GM15510 (cell line): Measurements from ENCODE around the gene ELOVL1.

Experiments used
- POLR2A ChIP-seq: IDR thresholded peaks from 3 replicates; pipeline ENCODE4 v1.6.1; 2011; ENCODE audit warnings: borderline replicate concordance; ENCODE audit not compliant: insufficient read length; ENCODE audit errors: extremely low read depth

The ELOVL1 gene

DNA sequence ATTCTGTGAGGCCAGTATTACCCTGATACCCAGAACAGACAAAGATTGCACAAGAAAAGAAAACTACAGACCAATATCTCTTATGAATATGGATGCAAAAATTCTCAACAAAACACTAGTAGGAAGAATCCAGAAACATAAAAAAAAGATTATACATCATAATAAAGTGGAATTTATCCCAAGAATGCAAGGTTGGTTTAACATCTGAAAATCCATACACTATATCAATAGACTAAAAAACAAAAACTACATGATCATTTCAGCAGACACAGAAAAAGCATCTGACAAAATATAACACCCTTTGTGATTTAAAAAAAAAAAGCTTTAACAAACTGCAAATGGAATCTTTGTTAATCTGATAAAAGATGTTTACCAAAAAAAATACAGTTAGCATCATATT, 42.4 kb downstream of the ELOVL1 start:
- no peak for TF ChIP-seq POLR2A

DNA sequence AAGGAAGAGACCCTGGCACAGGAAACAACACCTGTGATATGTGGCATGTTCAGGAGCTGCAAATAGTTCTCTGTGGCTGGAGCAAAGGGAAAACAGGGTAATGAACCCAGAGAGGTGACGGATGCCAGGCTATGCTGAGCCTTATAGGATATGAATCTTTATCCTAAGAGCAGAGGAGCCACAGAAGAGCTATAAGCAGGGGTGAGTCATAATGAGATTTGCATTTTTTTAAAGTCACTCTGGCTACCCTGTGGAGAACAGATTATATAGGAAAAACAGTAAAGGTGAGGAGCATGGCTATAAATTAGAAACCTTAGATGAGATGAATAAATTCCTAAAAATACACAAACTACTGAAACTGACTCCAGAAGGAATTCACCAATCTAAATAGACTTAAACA, 43.0 kb downstream of the ELOVL1 start:
- TF ChIP-seq POLR2A = no peak

DNA sequence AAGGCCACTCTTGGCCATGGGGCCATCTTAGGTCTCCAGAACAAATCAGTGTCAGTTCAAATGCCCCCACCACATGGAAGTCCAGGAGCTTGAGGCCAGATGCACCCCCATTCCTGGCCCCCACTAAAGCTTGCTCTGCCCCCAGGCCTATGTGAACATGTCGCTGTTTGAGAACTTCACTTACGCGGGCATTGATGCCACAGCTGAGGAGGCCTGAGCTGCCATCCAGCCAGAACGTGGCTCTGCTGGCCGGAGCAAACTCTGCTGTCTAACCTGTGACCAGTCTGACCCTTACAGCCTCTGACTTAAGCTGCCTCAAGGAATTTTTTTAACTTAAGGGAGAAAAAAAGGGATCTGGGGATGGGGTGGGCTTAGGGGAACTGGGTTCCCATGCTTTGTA, 45.3 kb downstream of the ELOVL1 start:
- no peak for TF ChIP-seq POLR2A

DNA sequence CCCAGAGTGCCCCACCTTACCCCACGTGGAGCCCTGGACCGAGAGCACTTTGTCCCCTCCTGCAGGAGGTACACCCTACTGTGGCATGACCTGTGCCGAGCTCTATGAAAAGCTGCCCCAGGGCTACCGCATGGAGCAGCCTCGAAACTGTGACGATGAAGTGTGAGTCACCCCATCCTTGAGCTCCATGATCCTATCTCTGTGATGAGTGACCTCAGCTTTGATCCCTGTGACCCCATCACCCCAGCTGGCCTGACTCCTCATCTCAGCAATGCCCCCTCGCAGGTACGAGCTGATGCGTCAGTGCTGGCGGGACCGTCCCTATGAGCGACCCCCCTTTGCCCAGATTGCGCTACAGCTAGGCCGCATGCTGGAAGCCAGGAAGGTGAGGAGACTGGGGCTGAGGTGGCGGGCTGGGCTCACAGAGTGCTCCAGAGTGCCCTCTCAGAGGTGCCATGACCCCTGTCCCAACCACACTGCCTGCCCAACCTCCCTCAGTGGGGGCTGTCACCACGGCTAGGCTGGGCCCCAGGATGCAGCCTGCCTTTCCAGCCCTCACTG, 46.4 kb downstream of the ELOVL1 start:
- no peak for TF ChIP-seq POLR2A

DNA sequence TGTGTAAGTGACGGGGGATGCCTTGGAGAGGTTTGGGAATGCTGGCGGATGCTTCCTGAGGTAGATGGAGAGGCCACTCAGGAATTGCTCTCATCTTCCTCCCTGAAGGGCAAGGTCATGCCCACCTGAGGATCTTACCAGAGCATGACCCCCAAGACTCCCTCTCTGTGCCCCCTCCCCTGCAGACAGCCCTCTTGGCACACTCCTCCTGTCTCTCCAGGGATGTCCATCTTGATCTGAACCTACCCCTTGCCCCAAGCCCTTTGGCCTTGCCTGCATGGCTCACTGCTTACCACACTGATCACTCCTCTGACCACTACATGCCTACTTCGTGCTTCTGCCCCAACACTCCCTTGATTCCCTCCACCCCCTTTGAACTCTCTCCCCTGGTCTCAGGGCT, 48.0 kb downstream of the ELOVL1 start:
- TF ChIP-seq POLR2A = no peak

DNA sequence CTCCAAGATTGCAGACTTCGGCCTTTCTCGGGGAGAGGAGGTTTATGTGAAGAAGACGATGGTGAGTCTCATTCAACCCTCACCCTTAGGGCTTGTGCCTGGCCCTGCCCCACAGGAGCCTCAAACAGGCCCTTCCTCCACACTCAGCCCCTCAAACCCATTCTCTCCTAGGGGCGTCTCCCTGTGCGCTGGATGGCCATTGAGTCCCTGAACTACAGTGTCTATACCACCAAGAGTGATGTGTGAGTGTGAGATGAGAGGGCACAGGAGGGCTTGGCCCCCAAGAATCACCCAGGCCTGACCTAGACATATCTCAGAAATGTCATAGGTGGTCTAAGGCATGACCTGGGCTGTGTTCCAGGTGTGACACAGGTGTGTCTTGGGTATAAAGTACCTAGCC, 48.5 kb downstream of the ELOVL1 start:
- no peak for TF ChIP-seq POLR2A

DNA sequence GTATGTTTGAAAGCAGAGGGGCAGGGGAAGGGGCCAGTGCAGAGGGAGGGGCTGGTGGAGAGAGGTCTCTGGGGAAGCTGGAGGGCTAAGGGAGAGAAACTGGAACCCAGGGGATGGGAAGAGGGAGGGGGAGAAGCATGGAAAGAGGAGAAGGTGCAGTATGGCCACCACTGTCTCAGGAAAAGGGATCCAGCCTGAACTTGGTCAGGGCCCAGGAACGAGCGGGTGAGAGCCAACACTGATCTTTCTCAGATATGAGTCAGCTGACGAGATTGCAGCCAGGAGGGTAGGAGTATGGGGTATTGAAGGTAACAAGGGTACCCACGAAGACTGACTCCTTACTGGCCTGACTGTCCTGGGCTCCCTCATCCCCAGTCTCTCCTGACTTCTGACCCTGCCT, 49.0 kb downstream of the ELOVL1 start:
- no peak for TF ChIP-seq POLR2A

DNA sequence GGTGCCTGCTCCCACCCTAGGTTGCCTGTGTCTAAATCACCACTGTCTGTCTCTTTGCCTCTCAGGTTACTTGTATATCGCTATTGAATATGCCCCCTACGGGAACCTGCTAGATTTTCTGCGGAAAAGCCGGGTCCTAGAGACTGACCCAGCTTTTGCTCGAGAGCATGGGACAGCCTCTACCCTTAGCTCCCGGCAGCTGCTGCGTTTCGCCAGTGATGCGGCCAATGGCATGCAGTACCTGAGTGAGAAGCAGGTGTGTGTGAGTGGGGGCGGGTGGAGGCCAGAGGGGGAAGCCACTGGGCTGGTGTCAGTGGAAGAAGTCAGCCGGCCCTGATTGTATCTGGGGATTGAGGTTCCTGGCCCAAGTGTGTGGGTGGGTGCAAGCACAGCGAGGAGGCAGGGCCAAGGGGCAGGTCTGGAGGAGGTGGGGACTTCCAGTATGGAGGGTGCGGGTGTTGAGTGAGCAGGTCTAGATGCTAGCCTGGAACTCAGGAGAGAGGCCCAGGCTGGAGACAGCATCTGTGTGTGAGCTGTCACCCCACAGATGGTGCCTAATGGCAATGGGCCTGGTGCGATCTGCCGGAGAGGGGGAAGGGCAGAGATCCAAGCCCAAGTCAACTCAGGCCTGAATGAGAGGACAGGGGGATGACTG, 49.9 kb downstream of the ELOVL1 start:
- TF ChIP-seq POLR2A = no peak

DNA sequence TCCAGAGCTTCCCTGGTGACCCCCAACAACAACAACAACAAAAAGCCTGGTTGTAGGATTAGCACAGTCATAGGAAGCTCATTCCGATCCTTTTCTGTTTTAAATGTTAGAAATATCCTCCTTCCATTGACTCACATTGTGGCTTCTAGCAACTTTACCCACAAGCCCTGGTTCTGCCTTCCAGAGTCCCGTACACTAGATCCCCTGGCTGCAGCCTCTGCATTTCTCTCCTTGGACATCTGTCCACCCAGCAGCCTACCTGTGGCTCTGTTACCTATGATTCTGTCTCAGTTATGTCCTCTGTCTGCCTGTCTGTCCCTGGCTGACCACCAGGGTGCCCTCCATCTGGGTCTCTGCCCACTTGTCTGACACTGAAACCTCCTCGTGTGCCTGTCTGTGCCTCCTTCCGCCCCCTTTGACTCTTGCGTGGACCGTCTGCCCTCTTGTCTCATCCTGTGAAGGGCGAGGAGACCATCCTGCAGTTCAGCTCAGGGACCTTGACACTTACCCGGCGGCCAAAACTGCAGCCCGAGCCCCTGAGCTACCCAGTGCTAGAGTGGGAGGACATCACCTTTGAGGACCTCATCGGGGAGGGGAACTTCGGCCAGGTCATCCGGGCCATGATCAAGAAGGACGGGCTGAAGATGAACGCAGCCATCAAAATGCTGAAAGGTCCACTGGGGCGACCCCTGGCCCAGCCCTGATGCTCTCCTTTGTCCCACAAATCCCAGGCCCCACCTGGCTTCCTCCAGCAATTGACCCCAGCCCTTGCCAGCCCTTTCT, 50.9 kb downstream of the ELOVL1 start:
- TF ChIP-seq POLR2A = no peak

DNA sequence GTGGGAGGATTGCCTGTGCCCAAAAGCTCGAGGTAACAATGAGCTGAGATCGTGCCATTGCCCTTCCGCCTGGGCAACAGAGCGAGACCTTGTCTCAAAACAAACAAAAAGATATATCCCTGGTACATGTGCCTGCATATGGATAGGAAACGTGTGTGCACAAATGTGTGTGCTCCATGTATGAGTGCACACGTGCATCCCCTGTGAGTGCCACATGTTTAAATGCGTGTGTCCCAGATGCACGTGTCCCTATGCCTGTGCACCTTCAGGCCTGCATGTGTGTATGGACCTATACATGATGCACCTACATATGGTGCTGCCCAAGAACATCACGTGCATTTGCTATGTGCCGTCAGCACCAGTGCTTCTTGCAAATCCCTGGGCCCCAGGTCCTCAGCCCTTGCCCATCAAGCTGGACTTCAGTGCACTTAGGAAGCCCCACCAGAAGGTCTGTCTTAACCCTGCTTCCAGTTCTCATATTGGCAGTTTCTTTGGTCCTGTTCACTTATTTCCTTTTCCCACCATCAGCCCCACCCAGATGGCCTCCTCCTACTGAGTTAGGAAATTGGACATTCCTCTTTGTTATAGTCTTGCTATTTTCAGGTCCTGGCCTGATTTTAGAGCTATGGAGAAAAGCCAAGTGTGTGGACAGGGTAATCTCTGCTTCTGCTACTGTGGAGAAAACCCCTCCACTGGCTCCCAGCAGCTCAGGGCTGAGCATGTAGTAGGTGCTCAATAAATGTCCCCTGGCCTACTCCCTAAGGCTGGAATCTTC, 51.7 kb downstream of the ELOVL1 start:
- no peak for TF ChIP-seq POLR2A

DNA sequence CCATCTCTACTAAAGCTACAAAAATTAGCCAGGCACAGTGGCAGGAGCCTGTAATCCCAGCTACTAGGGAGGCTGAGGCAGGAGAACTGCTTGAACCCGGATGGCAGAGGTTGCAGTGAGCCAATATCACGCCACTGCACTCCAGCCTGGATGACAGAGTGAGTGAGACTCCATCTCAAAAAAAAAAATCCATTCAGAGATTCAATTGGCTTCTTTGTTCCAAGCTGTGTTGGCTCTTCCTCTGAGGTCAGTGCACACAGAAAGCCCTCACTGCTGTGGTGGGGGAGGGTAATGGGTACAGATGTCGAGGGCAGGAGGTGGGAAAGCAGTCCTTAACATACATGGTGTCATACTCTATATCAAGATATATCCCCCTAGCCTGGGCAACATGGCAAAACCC, 52.3 kb downstream of the ELOVL1 start:
- TF ChIP-seq POLR2A = no peak

DNA sequence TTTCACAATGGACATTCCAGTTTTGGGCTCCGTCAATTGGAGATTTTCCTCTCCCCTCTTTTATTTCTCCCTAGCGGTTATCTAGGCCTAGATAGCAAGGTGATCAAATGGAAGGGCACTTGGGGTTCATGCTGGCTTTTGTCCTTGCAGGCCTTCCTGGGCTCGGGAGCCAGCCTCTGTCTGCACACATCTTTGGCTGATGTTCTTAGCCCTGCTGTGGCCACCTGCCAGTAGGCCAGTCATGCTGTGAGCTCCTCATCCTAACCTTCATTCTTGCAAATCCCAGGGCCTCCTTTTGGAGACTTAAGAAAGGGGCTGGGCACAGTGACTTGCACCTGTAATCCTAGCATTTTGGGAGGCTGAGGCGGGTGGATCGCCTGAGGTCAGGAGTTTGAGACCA, 53.6 kb downstream of the ELOVL1 start:
- TF ChIP-seq POLR2A = no peak

DNA sequence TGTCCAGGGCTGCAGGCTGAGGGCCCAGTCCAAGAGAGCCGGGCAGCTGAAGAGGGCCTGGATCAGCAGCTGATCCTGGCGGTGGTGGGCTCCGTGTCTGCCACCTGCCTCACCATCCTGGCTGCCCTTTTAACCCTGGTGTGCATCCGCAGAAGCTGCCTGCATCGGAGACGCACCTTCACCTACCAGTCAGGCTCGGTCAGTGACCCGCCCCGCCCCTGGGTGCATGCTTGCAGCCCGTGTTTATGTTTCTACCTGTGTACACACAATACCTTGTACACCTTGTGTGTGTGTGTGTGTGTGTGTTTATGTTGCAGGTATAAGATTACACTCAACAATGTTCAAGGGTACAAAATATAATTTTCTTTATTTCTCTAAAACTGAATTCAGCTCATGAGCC, 54.0 kb downstream of the ELOVL1 start:
- no peak for TF ChIP-seq POLR2A
